HG03196 (cell line): Measurements from ENCODE around the gene CAPN1.
"Not testable (repeated sequence)": the region's sequence is repeated elsewhere in the genome, so short reads cannot be mapped to it uniquely, and the experiment has no call there.

Experiments
- ATAC-seq: cut with Tn5 transposase; IDR thresholded peaks from one replicate; pipeline ENCODE4 v1.9.1; 2021; ENCODE audit not compliant: unreplicated experiment

CAPN1 gene

DNA sequence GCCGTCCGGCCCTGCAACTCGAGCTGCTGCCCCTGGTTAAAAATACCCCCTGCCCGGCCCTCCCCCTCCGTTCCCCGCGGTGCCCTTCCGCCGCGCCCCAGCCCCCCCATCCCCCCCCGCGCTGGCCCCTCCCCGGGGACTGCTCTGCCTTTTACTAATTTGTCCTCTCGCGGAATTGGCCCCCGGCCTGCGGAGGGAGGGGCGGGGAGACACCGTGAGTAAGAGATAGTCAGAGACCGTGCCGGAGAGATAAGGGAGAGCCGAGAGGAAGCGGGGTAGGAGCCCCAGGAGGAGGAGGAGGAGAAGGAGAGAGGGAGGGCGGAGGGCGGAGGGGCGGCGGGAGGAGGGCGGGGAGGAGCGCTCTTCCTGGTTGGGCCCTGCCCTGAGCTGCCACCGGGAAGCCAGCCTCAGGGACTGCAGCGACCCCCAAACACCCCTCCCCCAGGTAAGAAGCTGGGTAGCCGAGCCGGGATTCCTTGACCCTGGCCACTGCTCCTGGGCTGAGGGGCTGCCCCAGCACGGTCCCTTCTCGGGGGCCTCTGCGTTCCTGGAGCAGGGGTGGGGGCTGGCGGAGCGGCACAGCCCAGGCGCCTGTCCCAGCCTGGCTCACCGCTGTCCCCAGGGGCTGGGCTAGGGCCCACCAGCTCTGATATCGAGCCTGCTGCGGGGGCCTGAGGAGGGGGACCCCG lies at the start of gene CAPN1:
TSS of gene CAPN1 (plus strand) at position 360 of the 689 bp plus-strand sequence. CDS start 774 bp downstream, outside the sequence.
- ATAC-seq: no peak

- ATAC-seq: no peak
Measured at GRCh38 chr11:65132238-65132987, 49.3 kb upstream of the CAPN1 start.

DNA sequence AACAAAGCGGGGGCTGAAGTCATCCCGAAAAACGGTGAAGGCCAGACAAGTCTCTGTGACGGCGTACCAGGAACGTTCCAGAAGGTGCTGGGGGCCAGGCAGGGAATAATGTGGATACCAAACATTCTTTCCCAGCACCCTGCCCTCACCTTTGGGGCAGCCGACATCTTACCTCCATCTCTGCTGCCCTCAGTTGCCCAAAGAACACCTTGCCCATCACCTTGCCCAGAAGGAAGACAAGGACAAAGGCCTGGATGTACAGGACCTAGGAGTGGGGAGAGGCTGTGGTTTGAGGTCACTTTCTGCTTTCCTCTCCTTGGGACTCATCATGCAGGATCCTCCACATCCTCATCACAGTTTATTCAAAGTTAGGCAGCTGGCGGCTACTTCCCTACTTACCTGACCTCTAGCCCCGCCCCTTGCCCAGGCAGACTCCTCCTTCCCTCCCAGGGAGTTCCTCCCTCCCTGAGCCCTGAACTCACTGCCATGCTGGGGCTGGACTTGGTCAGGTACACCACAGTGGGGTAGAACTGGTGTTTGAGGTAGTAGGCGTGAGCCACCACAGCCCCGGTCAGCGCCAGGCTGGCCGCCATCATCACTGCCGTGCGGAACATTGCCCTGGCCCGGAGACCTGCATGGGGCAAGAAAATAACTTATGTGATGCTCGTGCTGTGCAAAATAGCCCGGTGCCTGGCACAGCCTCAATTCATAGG lies 48.6 kb upstream of the CAPN1 start:
- ATAC-seq: no peak

GRCh38 chr11:65133724-65134123 lies 48.0 kb upstream of the CAPN1 start:
- ATAC-seq: no peak

DNA sequence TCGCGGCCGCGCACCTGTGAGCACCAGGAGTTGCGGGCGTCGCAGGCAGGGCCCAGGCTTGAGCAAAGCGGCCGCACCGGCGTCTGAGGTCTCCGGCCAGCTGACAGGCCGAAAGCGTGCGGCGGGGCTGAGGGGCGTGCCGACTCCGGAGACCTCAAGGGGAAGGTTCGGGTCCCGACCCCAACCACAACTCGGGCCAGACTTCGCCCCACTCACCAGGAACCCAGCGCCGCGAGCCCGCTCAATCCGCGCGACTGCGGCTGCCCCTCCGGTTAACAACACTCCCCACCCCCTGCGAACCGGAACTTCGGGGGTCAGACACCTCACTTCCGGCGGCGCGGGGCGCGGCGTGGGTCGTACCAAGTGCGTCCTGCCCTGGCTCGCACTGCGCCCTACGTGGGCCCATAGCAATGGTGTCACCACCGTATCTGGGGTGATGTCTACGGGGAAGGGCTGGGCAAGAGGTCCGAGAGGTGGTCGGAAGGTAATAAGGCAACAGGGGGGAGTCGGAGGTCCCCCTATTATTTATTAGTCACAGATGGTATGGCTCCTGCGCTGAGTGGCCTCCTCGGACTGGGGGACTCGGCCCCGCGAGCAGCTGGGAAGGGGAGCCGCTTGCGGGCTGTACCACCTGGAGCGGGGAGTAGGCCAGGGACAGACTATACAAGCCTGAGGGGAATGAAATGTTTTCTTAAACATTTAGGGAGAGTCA lies 47.3 kb upstream of the CAPN1 start, which contains the start of gene SYVN1:
TSS of gene SYVN1 (minus strand) at position 280 of the 712 bp plus-strand sequence. CDS start 918 bp downstream, outside the sequence.
- peak; percentile 51 for ATAC-seq

DNA sequence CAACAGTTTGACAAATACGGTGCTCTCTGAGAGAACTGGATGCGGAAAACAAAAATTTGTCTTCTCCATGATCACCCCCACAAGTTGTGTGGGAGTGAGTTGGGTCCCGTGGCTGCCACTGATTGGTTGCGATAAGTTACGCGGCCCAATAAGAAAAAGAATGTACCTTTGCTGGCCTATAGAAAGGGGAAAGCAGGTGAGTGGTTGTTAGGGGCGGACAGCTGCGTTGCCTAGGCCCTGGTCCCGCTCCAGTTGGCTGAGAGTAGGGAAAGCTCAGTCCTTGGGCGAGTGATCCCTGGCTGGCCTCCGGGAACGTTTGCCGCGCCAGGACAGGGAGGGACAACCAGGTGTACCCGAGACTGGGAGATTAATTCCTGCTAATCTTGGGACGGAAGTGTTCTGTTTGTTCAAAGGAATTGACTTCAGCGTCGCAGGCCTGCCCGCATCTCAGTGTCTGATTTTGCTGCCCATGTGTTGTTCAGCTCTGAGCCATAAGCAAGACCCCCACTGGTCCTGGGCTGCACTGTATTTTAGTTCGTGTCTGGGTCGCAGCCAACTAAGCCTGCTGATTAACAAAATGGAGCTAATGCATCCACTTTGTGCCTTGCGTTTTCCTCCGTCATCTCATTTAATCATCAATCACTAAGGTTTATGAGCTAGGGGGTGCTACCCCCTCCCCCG lies 46.6 kb upstream of the CAPN1 start:
- peak; percentile 61 for ATAC-seq

- ATAC-seq: no peak
Measured at GRCh38 chr11:65135633-65136145, 46.0 kb upstream of the CAPN1 start.

DNA sequence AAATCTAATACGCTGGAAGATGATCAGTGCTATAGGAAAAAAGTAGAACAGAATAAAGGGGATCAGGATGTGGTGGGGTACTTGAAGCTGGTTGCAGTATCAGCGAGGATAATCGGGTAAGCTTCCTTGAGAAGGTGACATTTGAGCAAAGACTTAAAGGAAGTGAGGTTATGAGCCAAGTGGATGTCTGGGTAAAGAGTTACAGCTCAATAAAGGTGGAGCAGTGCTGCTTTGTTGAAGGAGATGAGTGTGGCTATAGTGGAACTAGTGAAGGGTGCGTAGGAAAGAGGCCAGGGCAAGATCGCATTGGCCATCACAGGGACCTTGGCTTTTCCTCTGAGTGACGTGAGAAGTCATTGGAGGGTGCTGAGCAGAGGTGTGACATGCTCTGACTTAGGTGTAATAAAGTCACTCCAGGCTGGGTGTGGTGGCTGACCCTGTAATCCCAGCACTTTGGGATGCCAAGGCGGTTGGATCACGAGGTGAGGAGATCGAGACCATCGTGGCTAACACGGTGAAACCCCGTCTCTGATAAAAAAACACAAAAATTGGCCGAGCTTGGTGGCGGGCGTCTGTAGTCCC lies 45.1 kb upstream of the CAPN1 start:
- no peak for ATAC-seq

DNA sequence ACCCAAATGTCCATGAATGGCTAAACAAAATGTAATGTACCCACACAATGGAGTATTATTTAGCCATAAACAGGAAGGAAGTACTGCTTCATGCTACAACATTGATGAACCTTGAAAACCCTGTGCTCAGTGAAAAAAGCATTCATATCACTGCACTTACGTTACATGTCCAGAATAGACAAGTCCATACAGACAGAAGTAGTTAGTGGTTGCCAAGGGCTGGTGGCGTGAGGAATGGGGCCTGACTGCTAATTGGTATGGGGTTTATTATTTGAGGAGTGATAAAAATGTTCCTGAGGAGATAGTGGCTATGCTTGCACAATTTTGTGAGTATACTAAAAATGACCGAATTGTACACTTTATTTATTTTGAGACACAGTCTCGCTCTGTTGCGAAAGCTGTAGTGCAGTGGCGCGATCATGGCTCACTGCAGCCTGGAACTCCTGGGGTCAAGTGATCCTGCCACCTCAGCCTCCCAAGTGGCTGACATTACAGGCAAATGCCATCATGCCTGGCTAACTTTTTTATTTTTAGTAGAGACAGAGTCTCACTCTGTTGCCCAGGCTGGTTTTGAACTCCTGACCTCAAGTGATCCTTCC lies 39.7 kb upstream of the CAPN1 start:
- no peak for ATAC-seq

DNA sequence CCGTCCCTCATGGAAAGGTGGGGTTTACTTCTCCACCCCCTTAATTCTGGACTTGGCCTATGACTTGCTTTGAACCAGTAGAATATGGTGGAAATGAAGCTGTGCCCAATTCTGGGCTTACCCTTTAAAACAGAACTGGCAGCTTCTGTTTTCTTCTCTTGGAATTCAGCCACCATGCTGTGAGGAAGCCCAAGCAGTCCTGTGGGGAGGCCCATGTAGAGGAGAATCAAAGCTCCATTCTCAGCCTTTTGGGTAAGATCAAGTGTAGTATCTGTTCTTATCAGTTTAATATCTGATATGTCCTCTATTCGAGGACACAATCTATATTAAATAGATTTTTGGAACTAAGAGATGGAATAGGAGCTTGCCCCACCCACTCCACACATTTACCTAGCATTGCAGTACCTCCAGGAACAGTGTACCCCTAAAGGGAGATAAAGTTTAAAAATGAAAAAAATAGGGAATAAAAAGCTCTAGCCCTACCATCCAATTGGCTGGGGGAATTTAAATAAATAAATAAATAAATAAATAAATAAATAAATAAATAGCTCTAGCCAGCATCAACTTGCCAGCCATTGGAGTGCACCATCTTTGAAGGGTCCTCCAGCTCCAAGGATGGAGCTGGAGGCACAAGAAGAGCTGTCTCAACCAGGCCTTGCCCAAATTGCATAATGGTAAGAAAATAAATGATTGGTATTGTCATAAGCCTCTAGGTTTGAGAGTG lies 34.2 kb upstream of the CAPN1 start:
- no peak for ATAC-seq

DNA sequence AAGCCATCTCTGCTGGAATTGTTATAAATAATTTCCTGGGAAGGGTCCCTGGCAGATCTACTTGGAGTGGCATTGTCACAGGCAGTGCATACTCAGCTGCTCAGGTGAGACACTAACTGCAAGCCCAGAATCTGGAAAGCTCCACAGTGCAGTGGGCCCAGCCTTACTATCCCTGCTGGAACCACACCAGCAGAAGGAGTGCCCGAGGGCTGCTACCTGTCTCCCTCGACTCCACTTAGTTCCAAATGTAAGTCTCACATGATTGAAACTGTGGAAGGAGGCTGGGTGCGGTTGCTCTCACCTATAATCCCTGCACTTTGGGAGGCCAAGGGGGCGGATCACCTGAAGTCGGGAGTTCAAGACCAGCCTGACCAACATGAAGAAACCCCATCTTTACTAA lies 33.1 kb upstream of the CAPN1 start:
- ATAC-seq: no peak

GRCh38 chr11:65150131-65150508 lies 31.6 kb upstream of the CAPN1 start:
- ATAC-seq: not testable (repeated sequence)

GRCh38 chr11:65150509-65151299 lies 31.0 kb upstream of the CAPN1 start:
- no peak for ATAC-seq

- no peak for ATAC-seq
Measured at GRCh38 chr11:65151331-65151899, 30.3 kb upstream of the CAPN1 start.

- ATAC-seq: no peak
Measured at GRCh38 chr11:65152122-65152521, 29.6 kb upstream of the CAPN1 start.

DNA sequence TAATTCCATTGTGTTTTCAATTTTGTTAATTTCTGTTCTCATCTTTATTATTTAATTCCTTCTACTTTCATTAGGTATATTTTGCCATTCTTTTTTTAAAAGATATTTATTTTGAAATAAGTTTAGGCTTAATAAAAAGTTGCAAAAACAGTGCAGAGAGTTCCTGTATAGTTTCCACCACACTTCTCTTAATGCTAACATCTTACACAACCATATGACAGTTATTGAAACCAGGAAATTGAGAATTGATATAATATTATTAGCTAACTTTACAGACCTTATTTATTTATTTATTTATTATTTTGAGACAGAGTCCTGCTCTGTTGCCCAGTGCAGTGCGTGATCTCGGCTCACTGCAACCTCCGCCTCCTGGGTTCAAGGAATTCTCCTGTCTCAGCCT lies 25.5 kb upstream of the CAPN1 start:
- ATAC-seq: no peak

DNA sequence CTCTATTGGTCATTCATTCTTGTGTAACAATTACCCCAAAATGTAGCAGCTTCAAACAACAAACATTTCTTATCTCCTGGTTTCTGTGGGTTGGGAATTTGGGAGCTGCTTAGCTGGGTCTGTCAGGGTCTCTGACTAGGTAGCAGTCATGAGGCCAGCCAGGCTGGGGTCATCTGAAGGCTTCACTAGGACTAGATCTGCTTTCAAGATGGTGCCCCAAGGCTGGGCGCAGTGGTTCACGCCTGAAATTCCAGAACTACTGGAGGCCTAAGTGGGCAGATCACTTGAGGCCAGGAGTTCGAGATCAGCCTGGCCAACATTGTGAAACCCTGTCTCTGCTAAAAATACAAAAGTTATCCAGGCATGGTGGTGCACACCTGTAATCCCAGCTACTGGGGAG lies 24.8 kb upstream of the CAPN1 start:
- ATAC-seq: no peak

DNA sequence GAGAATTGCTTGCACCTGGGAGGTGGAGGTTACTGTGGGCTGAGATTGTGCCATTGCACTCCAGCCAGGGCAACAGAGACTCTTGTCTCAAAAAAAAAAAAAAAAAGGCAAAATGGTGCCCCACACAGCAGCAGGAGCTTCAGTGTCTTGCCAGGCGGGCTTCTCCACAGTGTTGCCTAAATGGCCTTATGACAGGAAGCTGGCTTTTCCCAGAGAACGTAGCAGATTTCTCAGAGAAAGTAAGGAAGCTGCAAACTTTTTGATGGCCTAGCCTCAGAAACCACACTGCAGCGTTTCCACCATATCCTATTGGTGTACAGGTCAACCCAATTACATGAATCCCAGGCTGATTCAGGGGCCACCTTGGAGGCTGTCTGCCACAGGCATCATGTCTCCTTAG lies 24.4 kb upstream of the CAPN1 start:
- ATAC-seq: no peak
